ENCODE data around the gene TRIM29. TPM values are rescaled to one million over a fixed set of nuclear protein-coding genes. Genes with fewer than 3 reads are reported as not detected.

TRIM29 gene
- total RNA-seq, 1 experiment from 2014 or later = not detected

DNA sequence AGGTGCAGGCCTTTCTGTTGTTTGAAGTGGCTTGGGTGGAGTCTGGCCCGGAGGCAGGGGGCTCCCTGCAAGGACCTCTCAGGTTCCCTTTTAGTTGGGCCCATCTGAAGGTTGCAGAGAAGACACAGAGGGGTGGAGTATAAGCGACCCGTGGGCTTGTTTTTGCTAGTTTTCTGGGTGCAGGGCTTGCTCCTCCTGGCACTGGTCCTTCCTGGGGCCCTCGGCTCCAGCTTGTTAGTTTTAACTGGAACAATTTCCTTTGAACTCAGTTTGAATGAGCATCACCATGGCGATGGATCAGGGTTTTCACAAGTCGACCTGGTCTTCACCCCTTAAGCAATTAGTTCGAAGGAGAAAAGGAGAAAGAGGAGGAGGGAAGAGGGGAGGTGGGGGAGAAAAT, 44.5 kb upstream of the TRIM29 start:
- Histone ChIP-seq H3K4me2 (ENCODE audit: insufficient read depth, insufficient read length, low read length) (no peak overlapping the region), H3K9ac (ENCODE audit: extremely low read depth, insufficient read length, low read length) (no peak overlapping the region)
- no peak for DNase-seq

More for the DNA sequence above, 44.5 kb upstream of the TRIM29 start:
- Mint-ChIP-seq H3K4me3 (no peak overlapping the region), H3K9me3 (no peaks in the 10 kb centered on the region; a peak in 1 of 5 replicates), H3K36me3 (ENCODE audit: insufficient read depth in 1 of 3, low read depth in 3 of 3) (no peaks in the 10 kb centered on the region), H3K4me1 (peaks cover 20 to 49% of the 10 kb centered on the region in 2 experiments), H3K27ac (no peak overlapping the region), H3K27me3 (ENCODE audit: low read depth) (peaks cover 99% of the 10 kb centered on the region)
- no peak overlapping the region for H3K18ac ChIP-seq (ENCODE audit: insufficient read length, low read depth, low read length)
- H3K79me1 ChIP-seq (ENCODE audit: insufficient read depth, low read depth, low read length, poor library complexity, severe bottlenecking) = no peaks in the 10 kb centered on the region
- no peak overlapping the region for H2BK5ac ChIP-seq (ENCODE audit: insufficient read length, low read length)
- H2BK12ac ChIP-seq (ENCODE audit: insufficient read length, low read depth, low read length) = no peak overlapping the region
- no peak overlapping the region for H3K27ac ChIP-seq (ENCODE audit: insufficient read length, low read depth, low read length)
- H3K27me3 ChIP-seq (ENCODE audit: insufficient read depth, low read length) = peaks cover 10% of the 10 kb centered on the region
- H3K56ac ChIP-seq (ENCODE audit: insufficient read length, low read depth, low read length) = no peak overlapping the region
- H3K79me2 ChIP-seq (ENCODE audit: insufficient read depth, low read length) = no peaks in the 10 kb centered on the region
- H3K4me1 ChIP-seq (ENCODE audit: insufficient read depth, low read length) = no peaks in the 10 kb centered on the region; the same call in 1 of the 2 replicates
- H2AK5ac ChIP-seq (ENCODE audit: insufficient read length, low read length) = no peak overlapping the region
- no peak overlapping the region for H4K5ac ChIP-seq (ENCODE audit: insufficient read length, low read depth, low read length)
- H4K91ac ChIP-seq (ENCODE audit: insufficient read length, low read depth, low read length) = no peak overlapping the region
- no peaks in the 10 kb centered on the region for H3K23me2 ChIP-seq (ENCODE audit: insufficient read length, low read depth, low read length, poor library complexity, severe bottlenecking)
- no peak overlapping the region for H3K23ac ChIP-seq (ENCODE audit: insufficient read length, low read depth, low read length)
- TF ChIP-seq, protein P1, sequence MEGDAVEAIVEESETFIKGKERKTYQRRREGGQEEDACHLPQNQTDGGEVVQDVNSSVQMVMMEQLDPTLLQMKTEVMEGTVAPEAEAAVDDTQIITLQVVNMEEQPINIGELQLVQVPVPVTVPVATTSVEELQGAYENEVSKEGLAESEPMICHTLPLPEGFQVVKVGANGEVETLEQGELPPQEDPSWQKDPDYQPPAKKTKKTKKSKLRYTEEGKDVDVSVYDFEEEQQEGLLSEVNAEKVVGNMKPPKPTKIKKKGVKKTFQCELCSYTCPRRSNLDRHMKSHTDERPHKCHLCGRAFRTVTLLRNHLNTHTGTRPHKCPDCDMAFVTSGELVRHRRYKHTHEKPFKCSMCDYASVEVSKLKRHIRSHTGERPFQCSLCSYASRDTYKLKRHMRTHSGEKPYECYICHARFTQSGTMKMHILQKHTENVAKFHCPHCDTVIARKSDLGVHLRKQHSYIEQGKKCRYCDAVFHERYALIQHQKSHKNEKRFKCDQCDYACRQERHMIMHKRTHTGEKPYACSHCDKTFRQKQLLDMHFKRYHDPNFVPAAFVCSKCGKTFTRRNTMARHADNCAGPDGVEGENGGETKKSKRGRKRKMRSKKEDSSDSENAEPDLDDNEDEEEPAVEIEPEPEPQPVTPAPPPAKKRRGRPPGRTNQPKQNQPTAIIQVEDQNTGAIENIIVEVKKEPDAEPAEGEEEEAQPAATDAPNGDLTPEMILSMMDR (conservative IDR thresholded peaks at IDR 0.05) = no peak
- no peak overlapping the region for H3T11ph ChIP-seq (ENCODE audit: low read length)
- H2BK20ac ChIP-seq (ENCODE audit: low read depth, low read length, poor library complexity, severe bottlenecking) = no peak overlapping the region
- H2AFZ ChIP-seq (ENCODE audit: low read length) = no peak overlapping the region
- no peak overlapping the region for H4K8ac ChIP-seq (replicated peaks; ENCODE audit: insufficient read length, low read depth, low read length)
- H3K9me3 ChIP-seq (ENCODE audit: control insufficient read depth, low read depth, low read length) = no peaks in the 10 kb centered on the region
- H3K14ac ChIP-seq (ENCODE audit: insufficient read depth, low read length) = no peak overlapping the region
- no peak overlapping the region for H2BK15ac ChIP-seq (ENCODE audit: low read depth, low read length)
- H2BK120ac ChIP-seq (ENCODE audit: low read depth, low read length, poor library complexity, severe bottlenecking) = no peak overlapping the region
- no peaks in the 10 kb centered on the region for H4K20me1 ChIP-seq (ENCODE audit: control insufficient read depth, insufficient read depth, insufficient read length)
- WGBS (ENCODE audit: extremely low coverage, insufficient read length, low lambda C conversion rate) = no CpG with 5 or more reads among the region's 7 CpGs
- no peak overlapping the region for H3K4ac ChIP-seq (ENCODE audit: low read depth, low read length)

All from H9 (cell line).